GM23248 (cell line): ENCODE data around the gene BCL2L13. TPM values are rescaled to one million over a fixed set of nuclear protein-coding genes. Genes with fewer than 3 reads are reported as not detected.

Experiments used
- DNase-seq: peaks from one replicate; pipeline ENCODE4 v3.0.0-alpha.2; 2015
- H2AFZ ChIP-seq: fragments of 200-600 bp; sonication (generic); 2 replicates; pipeline ENCODE4 v1.6.1; 2016; ENCODE audit warnings: antibody characterized with exemption
- H3F3A ChIP-seq: fragments of 200-600 bp; sonication (generic); 2 replicates; pipeline ENCODE4 v1.6.1; 2016; ENCODE audit warnings: mild to moderate bottlenecking, antibody characterized with exemption, mixed run types; ENCODE audit not compliant: insufficient read depth
- H3K27ac ChIP-seq: fragments of 200-600 bp; sonication (generic); 2 replicates; pipeline ENCODE4 v1.5.1; 2016; ENCODE audit warnings: mild to moderate bottlenecking
- H3K27me3 ChIP-seq: fragments of 200-600 bp; sonication (generic); replicated peaks from 2 replicates; pipeline ENCODE4 v1.6.1; 2016; ENCODE audit warnings: mild to moderate bottlenecking; ENCODE audit not compliant: insufficient read depth
- H3K36me3 ChIP-seq: fragments of 200-600 bp; sonication (generic); 2 replicates; pipeline ENCODE4 v1.6.1; 2016; ENCODE audit warnings: low read depth, mild to moderate bottlenecking
- H3K4me1 ChIP-seq: fragments of 200-600 bp; sonication (generic); 2 replicates; pipeline ENCODE4 v1.6.1; 2016; ENCODE audit warnings: mild to moderate bottlenecking; ENCODE audit not compliant: insufficient read depth
- H3K4me2 ChIP-seq: fragments of 200-600 bp; sonication (generic); one replicate; pipeline ENCODE4 v1.6.1; 2016; ENCODE audit warnings: mild to moderate bottlenecking; ENCODE audit not compliant: unreplicated experiment
- H3K4me3 ChIP-seq: fragments of 200-600 bp; sonication (generic); 2 replicates; pipeline ENCODE4 v1.5.1; 2016; ENCODE audit warnings: mild to moderate bottlenecking
- H3K79me2 ChIP-seq: fragments of 200-600 bp; sonication (generic); 2 replicates; pipeline ENCODE4 v1.6.1; 2016; ENCODE audit warnings: mild to moderate bottlenecking; ENCODE audit not compliant: insufficient read depth
- H3K9ac ChIP-seq: fragments of 200-600 bp; sonication (generic); 2 replicates; pipeline ENCODE4 v1.6.1; 2016; ENCODE audit warnings: mild to moderate bottlenecking
- H3K9me2 ChIP-seq: fragments of 200-600 bp; sonication (generic); 2 replicates; pipeline ENCODE4 v1.6.1; 2016; ENCODE audit warnings: mixed run types, mild to moderate bottlenecking, moderate library complexity; ENCODE audit not compliant: insufficient read depth
- H3K9me3 ChIP-seq: fragments of 200-600 bp; sonication (generic); one replicate; pipeline ENCODE4 v1.6.1; 2017; ENCODE audit warnings: low read depth
- H4K20me1 ChIP-seq: fragments of 200-600 bp; sonication (generic); 2 replicates; pipeline ENCODE4 v1.6.0; 2016; ENCODE audit not compliant: insufficient read depth
- EZH2 ChIP-seq: fragments of 200-600 bp; sonication (generic); IDR thresholded peaks from 2 replicates; pipeline ENCODE4 v1.6.1; 2018; ENCODE audit warnings: antibody characterized with exemption, mild to moderate bottlenecking; ENCODE audit not compliant: insufficient read depth, poor library complexity, severe bottlenecking
- EZH2phosphoT487 ChIP-seq: fragments of 200-600 bp; sonication (generic); IDR thresholded peaks from 2 replicates; pipeline ENCODE4 v1.6.1; 2018; ENCODE audit warnings: antibody characterized with exemption, moderate library complexity, mild to moderate bottlenecking, low read depth; ENCODE audit not compliant: insufficient read depth
- WGBS, 2 experiments: methylation state at CpG; one replicate each; pipeline ENCODE4 v1.1.6; 2015 to 2017; ENCODE audit warnings: low lambda C conversion rate in 2 of 2, low coverage in 1 of 2; ENCODE audit errors: missing lambda C conversion rate in 2 of 2; 5-methylcytosine and 5-hydroxymethylcytosine counted together
- in situ Hi-C: fragments of 300-500 bp; cut with MboI; formaldehyde crosslinking; loops from 2 replicates; pipeline ENCODE4 v1.15.0; 2020
- polyA plus RNA-seq: library from polyadenylated mRNA; unstranded; fragments of >200 nt; fragmentation: Nextera tagmentation; extraction: Ambion mirVana; gene quantifications from 2 replicates; pipeline ENCODE4 v1.2.1, GENCODE V29; 2016
- total RNA-seq: library from RNA; depleted of rRNA; stranded (reverse); fragments of >200 nt; shearing (Covaris generic); gene quantifications from 2 replicates; pipeline ENCODE4 v1.2.3, GENCODE V29; 2014

The BCL2L13 gene
- total and polyA plus RNA-seq, 2 experiments from 2014 or later, result 44.9 to 71.9 TPM

DNA sequence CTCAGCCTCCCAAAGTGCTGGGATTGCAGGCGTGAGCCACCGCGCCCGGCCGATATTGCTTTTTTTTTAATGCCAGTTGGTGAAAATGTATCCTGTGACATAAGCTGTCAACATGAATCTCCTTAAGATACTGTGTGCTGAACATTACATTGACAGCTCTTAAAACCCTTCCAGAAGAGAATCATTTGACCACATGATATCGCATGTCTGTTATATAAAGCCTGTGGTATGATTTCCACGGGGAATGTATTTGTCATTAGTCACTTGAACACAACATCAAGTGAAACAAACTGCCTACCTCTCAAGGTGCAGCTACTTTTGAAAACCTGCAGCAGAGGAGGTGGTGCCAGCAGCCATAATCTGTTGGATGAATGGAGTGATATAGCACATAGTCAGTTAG is 67.0 kb downstream of the BCL2L13 start:
- Histone ChIP-seq H3K4me2 (no peak overlapping the region), H3K27ac (peak overlapping the region; percentile 84), H3F3A (peaks cover 19% of the 10 kb centered on the region), H3K27me3 (no peaks in the 10 kb centered on the region), H2AFZ (no peak overlapping the region), H3K36me3 (no peaks in the 10 kb centered on the region; the same call in 1 of the 2 replicates), H3K4me3 (no peak overlapping the region), H3K4me1 (peaks cover 17% of the 10 kb centered on the region), H4K20me1 (no peaks in the 10 kb centered on the region), H3K79me2 (peaks cover 45% of the 10 kb centered on the region), H3K9me3 (no peaks in the 10 kb centered on the region), H3K9me2 (no peaks in the 10 kb centered on the region), H3K9ac (no peak overlapping the region; the same call in 1 of the 2 replicates)
- WGBS, 2 experiments, result 98 to 99% methylated on average over 7 of the region's 7 CpGs
- in situ Hi-C loops, result no loop called here
- TF ChIP-seq EZH2phosphoT487 (no peak), EZH2 (no peak)
- DNase-seq, result no peak

DNA sequence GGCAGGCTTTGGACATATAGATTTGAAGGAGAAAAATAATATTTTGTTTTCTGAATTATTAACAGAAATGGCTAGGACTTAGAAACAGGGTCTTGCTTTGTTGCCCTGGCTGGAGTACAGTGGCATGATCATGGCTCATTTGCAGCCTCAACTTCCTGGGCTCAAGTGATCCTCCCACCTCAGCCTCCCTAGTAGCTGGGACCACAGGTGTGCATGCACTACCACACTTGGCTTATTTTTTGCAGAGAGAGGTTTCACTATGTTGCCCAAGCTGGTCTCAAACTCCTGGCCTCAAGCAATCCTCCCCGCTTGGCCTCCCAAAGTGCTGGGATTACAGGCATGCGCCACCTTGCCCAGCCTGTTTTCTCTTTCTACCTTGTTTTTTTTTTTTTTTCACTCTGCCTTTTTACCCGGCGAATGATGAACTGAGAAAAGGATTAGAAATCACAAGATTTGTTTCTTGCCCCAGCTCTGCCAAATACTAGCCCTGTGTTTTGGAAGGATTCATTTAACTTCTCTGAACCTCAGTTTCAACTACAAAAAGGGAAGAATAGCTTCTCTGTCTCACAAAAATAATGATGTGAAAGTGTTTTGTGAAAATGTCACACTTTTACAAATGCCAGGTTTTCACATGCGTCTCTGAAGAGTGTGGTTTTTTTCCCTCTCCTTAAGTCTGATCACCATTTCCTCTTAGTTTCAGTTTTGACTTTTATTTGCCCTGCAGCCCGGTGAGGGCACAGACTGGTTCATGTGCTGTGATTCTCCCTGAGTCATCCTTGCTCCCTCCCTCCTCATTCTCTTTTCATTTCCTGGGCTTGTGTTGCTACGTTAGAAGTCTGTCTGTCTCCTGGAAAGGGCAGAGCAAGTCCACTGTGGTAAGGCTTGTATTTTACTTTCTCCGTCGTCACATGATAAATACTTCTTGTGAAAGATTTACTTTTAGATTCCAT is 67.7 kb downstream of the BCL2L13 start:
- peak overlapping the region; percentile 85 for H3K9ac ChIP-seq
- H3K36me3 ChIP-seq, result no peaks in the 10 kb centered on the region; the same call in 1 of the 2 replicates
- H3K9me2 ChIP-seq, result no peaks in the 10 kb centered on the region
- H3K4me2 ChIP-seq, result peak overlapping the region; percentile 93
- no peaks in the 10 kb centered on the region for H3K9me3 ChIP-seq
- peaks cover 17% of the 10 kb centered on the region for H3K4me1 ChIP-seq
- H3K27ac ChIP-seq, result peak overlapping the region; percentile 84
- in situ Hi-C loops, result no loop called here
- no peaks in the 10 kb centered on the region for H4K20me1 ChIP-seq
- WGBS, 2 experiments, result 20 to 21% methylated on average over 9 of the region's 9 CpGs
- TF ChIP-seq EZH2 (no peak), EZH2phosphoT487 (no peak)
- DNase-seq, result peak; percentile 95
- peaks cover 52% of the 10 kb centered on the region for H3K79me2 ChIP-seq
- H2AFZ ChIP-seq, result peak overlapping the region; percentile 58
- no peaks in the 10 kb centered on the region for H3K27me3 ChIP-seq
- peak overlapping the region; percentile 74 for H3K4me3 ChIP-seq
- peaks cover 19% of the 10 kb centered on the region for H3F3A ChIP-seq

GRCh38 chr22:17706947-17707346 is 68.4 kb downstream of the BCL2L13 start:
- in situ Hi-C loops, result no loop called here
- 0 to 3% methylated on average over 1 of the region's 1 CpG for WGBS, 2 experiments
- Histone ChIP-seq H3K4me2 (peak overlapping the region; percentile 93), H3K9ac (peak overlapping the region; percentile 85), H3K27me3 (no peaks in the 10 kb centered on the region), H3K79me2 (peaks cover 59% of the 10 kb centered on the region), H4K20me1 (no peaks in the 10 kb centered on the region), H2AFZ (peak overlapping the region; percentile 58), H3K4me3 (peak overlapping the region; percentile 74), H3K36me3 (no peaks in the 10 kb centered on the region; the same call in none of the 2 replicates), H3K27ac (peak overlapping the region; percentile 84), H3F3A (peaks cover 23% of the 10 kb centered on the region), H3K9me3 (no peaks in the 10 kb centered on the region), H3K9me2 (no peaks in the 10 kb centered on the region), H3K4me1 (peaks cover 22% of the 10 kb centered on the region)
- no peak for TF ChIP-seq EZH2
- TF ChIP-seq EZH2phosphoT487, result no peak
- peak; percentile 31 for DNase-seq

DNA sequence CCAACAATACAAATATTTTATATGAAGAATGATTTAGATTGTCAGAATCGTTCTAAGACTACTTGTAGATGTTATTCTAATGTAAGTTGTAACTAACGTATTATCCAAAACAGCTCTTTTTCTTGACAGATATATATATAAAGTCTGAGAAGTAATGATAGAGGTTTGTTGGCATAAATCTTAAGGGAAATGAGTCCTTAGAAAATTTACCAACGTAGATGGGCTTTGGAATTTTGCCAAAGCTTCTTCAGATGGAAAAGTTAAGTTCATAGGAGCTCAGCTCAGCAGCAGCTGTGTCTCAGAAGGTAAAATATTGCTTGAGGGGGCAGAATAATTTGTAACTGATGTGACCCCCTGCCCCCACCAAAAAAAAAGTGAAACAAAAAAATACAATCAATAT is 69.0 kb downstream of the BCL2L13 start:
- peaks cover 23% of the 10 kb centered on the region for H3F3A ChIP-seq
- peak overlapping the region; percentile 58 for H2AFZ ChIP-seq
- peak overlapping the region; percentile 84 for H3K27ac ChIP-seq
- no peaks in the 10 kb centered on the region; the same call in none of the 2 replicates for H3K36me3 ChIP-seq
- 2 to 7% methylated on average over 3 of the region's 3 CpGs for WGBS, 2 experiments
- no peaks in the 10 kb centered on the region for H3K9me2 ChIP-seq
- H3K4me3 ChIP-seq, result peak overlapping the region; percentile 74
- H3K9ac ChIP-seq, result peak overlapping the region; percentile 85
- H3K9me3 ChIP-seq, result no peaks in the 10 kb centered on the region
- TF ChIP-seq EZH2phosphoT487, result no peak
- TF ChIP-seq EZH2, result no peak
- H3K79me2 ChIP-seq, result peaks cover 65% of the 10 kb centered on the region
- in situ Hi-C loops, result no loop called here
- peaks cover 27% of the 10 kb centered on the region for H3K4me1 ChIP-seq
- H3K27me3 ChIP-seq, result no peaks in the 10 kb centered on the region
- H3K4me2 ChIP-seq, result peak overlapping the region; percentile 93
- no peaks in the 10 kb centered on the region for H4K20me1 ChIP-seq
- peak; percentile 72 for DNase-seq
